Testis (tissue), 3 donors: ENCODE results near the gene XYLT1. TPM values are rescaled to one million over a fixed set of nuclear protein-coding genes. Genes with fewer than 3 reads are reported as not detected.

Source experiments
- DNase-seq: peaks from one replicate; pipeline ENCODE4 v3.0.0-alpha.2; 2019
- H3K27ac ChIP-seq, 2 donors: fragments of 200-600 bp; sonication (generic); one replicate each; pipeline ENCODE4 v1.5.1; 2019
- H3K27me3 ChIP-seq: fragments of 200-600 bp; sonication (generic); one replicate; pipeline ENCODE4 v1.5.1; 2019
- H3K36me3 ChIP-seq: fragments of 200-600 bp; sonication (generic); one replicate; pipeline ENCODE4 v1.5.1; 2017; ENCODE audit warnings: low read depth; ENCODE audit errors: missing control alignments
- H3K4me1 ChIP-seq: fragments of 200-600 bp; sonication (generic); one replicate; pipeline ENCODE4 v1.5.1; 2019
- H3K4me3 ChIP-seq, 2 donors: fragments of 200-600 bp; sonication (generic); one replicate each; pipeline ENCODE4 v1.5.1; 2017 to 2019
- H3K9me3 ChIP-seq: fragments of 200-600 bp; sonication (generic); one replicate; pipeline ENCODE4 v1.5.1; 2017
- CTCF ChIP-seq, 3 experiments: fragments of 450-650 bp in 2 of 3; fragments of 200-600 bp in 1 of 3; sonication (generic) in 1 of 3; IDR thresholded peaks; one replicate each; pipeline ENCODE4 v1.5.1; 2016 to 2019; ENCODE audit warnings: antibody characterized with exemption in 3 of 3, mild to moderate bottlenecking in 2 of 3, moderate library complexity in 1 of 3
- POLR2A ChIP-seq: fragments of 450-650 bp; IDR thresholded peaks from one replicate; pipeline ENCODE4 v1.6.1; 2017; ENCODE audit warnings: antibody characterized with exemption, mild to moderate bottlenecking, moderate library complexity
- WGBS, 2 donors: methylation state at CpG; one replicate each; pipeline ENCODE4 v1.1.5; 2018; 5-methylcytosine and 5-hydroxymethylcytosine counted together
- intact Hi-C: fragments of 100-400 bp; cut with DNase I; formaldehyde crosslinking; loops from one replicate; pipeline ENCODE4 v1.15.1; 2023; ENCODE audit warnings: low total_unique reads
- polyA plus RNA-seq: library from polyadenylated mRNA; stranded (reverse); fragments of 350-450 nt; fragmentation: Illumina TruSeq; extraction: RNeasy Lipid Tissue Mini Kit (QIAGEN cat#74804); gene quantifications from one replicate; pipeline ENCODE4 v1.2.3, GENCODE V29; 2014; ENCODE audit warnings: low read depth, low replicate concordance; ENCODE audit not compliant: insufficient read depth
- total RNA-seq, 2 donors: library from RNA; depleted of rRNA; stranded (reverse); fragments of >200 nt; gene quantifications; one replicate each; pipeline ENCODE4 v1.2.3, GENCODE V29; 2016

XYLT1 gene
- total and polyA plus RNA-seq, 3 donors from 2014 or later, result 6.5 to 20.7 (median 13.6) TPM

- H3K27me3 ChIP-seq, result no peaks in the 10 kb centered on the region
- H3K9me3 ChIP-seq, result no peaks in the 10 kb centered on the region
- TF ChIP-seq CTCF (IDR thresholded peaks at IDR 0.05) (no peak), POLR2A (no peak)
- no peak overlapping the region for H3K27ac ChIP-seq
- no peak overlapping the region for H3K4me3 ChIP-seq
- DNase-seq, result no peak
- intact Hi-C loops, result no loop called here
- WGBS, 2 donors, result 83 to 87% methylated on average over 10 of the region's 10 CpGs
- peaks cover 7% of the 10 kb centered on the region for H3K4me1 ChIP-seq
- H3K36me3 ChIP-seq, result no peaks in the 10 kb centered on the region
Measured at GRCh38 chr16:17272716-17273115, 198.0 kb downstream of the XYLT1 start.

GRCh38 chr16:17271687-17272086, 199.1 kb downstream of the XYLT1 start:
- no peak for TF ChIP-seq POLR2A
- no peak for TF ChIP-seq CTCF (IDR thresholded peaks at IDR 0.05)
- Histone ChIP-seq H3K4me1 (peaks cover 11% of the 10 kb centered on the region), H3K9me3 (no peaks in the 10 kb centered on the region), H3K4me3 (no peak overlapping the region), H3K27me3 (no peaks in the 10 kb centered on the region), H3K36me3 (no peaks in the 10 kb centered on the region), H3K27ac (peak overlapping the region; percentile 2 to 70)
- peak; percentile 30 for DNase-seq
- 73 to 83% methylated on average over 4 of the region's 4 CpGs for WGBS, 2 donors
- intact Hi-C loops, result no loop called here

- 49 to 54% methylated on average over 6 of the region's 6 CpGs for WGBS, 2 donors
- no peaks in the 10 kb centered on the region for H3K27me3 ChIP-seq
- peaks cover 16% of the 10 kb centered on the region for H3K4me1 ChIP-seq
- no peaks in the 10 kb centered on the region for H3K9me3 ChIP-seq
- TF ChIP-seq POLR2A (no peak), CTCF (IDR thresholded peaks at IDR 0.05) (no peak)
- no peak overlapping the region for H3K4me3 ChIP-seq
- H3K36me3 ChIP-seq, result no peaks in the 10 kb centered on the region
- peak overlapping the region; percentile 2 to 70 for H3K27ac ChIP-seq
- intact Hi-C loops, result no loop called here
- DNase-seq, result peak; percentile 22
Measured at GRCh38 chr16:17270683-17271109, 200.1 kb downstream of the XYLT1 start.

GRCh38 chr16:17270111-17270510, 200.6 kb downstream of the XYLT1 start:
- 46 to 58% methylated on average over 3 of the region's 3 CpGs for WGBS, 2 donors
- H3K27ac ChIP-seq, result peak overlapping the region in 1 of 2 donors; percentile 70

More at GRCh38 chr16:17270111-17270510, 200.6 kb downstream of the XYLT1 start:
- H3K9me3 ChIP-seq, result no peaks in the 10 kb centered on the region
- intact Hi-C loops, result no loop called here
- no peaks in the 10 kb centered on the region for H3K36me3 ChIP-seq
- peaks cover 16% of the 10 kb centered on the region for H3K4me1 ChIP-seq
- H3K4me3 ChIP-seq, result no peak overlapping the region
- no peaks in the 10 kb centered on the region for H3K27me3 ChIP-seq
- TF ChIP-seq CTCF (IDR thresholded peaks at IDR 0.05), result no peak
- TF ChIP-seq POLR2A, result no peak
- no peak for DNase-seq
